HS-27A (cell line): ENCODE data around the gene GDPD5.

Experiments
- DNase-seq: peaks from one replicate; pipeline ENCODE4 v3.0.0-alpha.2; 2012; ENCODE audit warnings: low read depth, missing footprints

The GDPD5 gene

GRCh38 chr11:75487365-75487764 lies 38.4 kb downstream of the GDPD5 start:
- no peak for DNase-seq

GRCh38 chr11:75485742-75486141 lies 40.0 kb downstream of the GDPD5 start:
- no peak for DNase-seq

- no peak for DNase-seq
Observed at GRCh38 chr11:75482931-75483469, 42.7 kb downstream of the GDPD5 start.

GRCh38 chr11:75481922-75482606 lies 43.7 kb downstream of the GDPD5 start:
- DNase-seq = no peak

- no peak for DNase-seq
Observed at GRCh38 chr11:75481223-75481921, 44.4 kb downstream of the GDPD5 start.

GRCh38 chr11:75480185-75481175 lies 45.3 kb downstream of the GDPD5 start:
- DNase-seq = no peak

GRCh38 chr11:75479597-75480145 lies 46.1 kb downstream of the GDPD5 start:
- no peak for DNase-seq

- no peak for DNase-seq
Observed at GRCh38 chr11:75478783-75479596, 46.8 kb downstream of the GDPD5 start.

GRCh38 chr11:75477614-75477935 lies 48.2 kb downstream of the GDPD5 start:
- DNase-seq = no peak

GRCh38 chr11:75476739-75477613 lies 48.8 kb downstream of the GDPD5 start:
- no peak for DNase-seq

- peak; percentile 38 for DNase-seq
Observed at GRCh38 chr11:75475767-75476650, 49.7 kb downstream of the GDPD5 start.

GRCh38 chr11:75474878-75475766 lies 50.6 kb downstream of the GDPD5 start:
- no peak for DNase-seq

GRCh38 chr11:75474240-75474639 lies 51.5 kb downstream of the GDPD5 start:
- DNase-seq = no peak

GRCh38 chr11:75473684-75474083 lies 52.1 kb downstream of the GDPD5 start:
- DNase-seq = no peak

- no peak for DNase-seq
Observed at GRCh38 chr11:75472081-75472732, 53.5 kb downstream of the GDPD5 start.

- DNase-seq = no peak
Observed at GRCh38 chr11:75471176-75471973, 54.4 kb downstream of the GDPD5 start.
